T1000 (cell line): Measurements from ENCODE around the gene CLPTM1.
"Not testable (repeated sequence)": the region's sequence is repeated elsewhere in the genome, so short reads cannot be mapped to it uniquely, and the experiment has no call there.

Experiments
- DNase-seq: peaks from one replicate; lab custom pipeline; 2025; ENCODE audit warnings: mixed read lengths; lab: John Stamatoyannopoulos, UW

The CLPTM1 gene

GRCh38 chr19:44984005-44984404 is 28.8 kb downstream of the CLPTM1 start:
- DNase-seq, result no peak

DNA sequence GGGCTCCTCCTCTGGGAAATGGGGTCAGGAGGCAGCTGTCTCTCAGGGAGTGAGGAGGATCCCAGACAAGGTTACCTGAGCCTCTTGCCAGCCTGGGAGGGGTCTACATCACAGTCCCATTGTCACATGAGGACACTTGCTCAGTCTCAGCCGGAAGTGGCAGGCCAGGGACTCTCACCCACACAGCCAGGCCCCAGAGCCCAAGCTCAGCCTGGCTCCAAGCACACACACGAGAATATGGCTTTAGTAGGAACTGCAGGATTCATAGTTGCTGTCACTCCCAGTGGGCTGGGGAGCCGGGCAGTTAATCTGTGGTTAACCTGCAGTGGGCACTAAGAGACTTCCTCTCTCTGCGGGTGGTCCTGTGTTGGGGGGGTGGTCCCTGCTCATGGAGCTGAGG is 30.3 kb downstream of the CLPTM1 start:
- no peak for DNase-seq

- no peak for DNase-seq
These were observed 31.2 kb downstream of the CLPTM1 start for GRCh38 chr19:44986389-44986788.

DNA sequence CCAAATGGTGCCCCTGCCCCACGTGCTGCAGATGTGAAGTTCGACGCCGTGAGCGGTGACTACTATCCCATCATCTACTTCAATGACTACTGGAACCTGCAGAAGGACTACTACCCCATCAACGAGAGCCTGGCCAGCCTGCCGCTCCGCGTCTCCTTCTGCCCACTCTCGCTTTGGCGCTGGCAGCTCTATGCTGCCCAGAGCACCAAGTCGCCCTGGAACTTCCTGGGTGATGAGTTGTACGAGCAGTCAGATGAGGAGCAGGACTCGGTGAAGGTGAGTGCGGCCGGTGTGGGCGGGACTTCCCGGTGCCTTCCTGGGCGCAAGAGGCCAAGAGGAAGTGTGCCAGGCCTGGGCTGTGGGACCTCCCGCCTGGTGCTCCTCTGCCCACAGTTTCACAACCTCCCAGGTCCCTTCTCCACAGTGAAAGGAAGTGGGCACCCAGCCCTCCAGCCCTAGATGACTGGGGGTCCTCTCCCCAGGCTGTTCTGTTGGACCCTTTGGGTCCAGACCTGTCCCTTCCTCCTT is 32.0 kb downstream of the CLPTM1 start:
- DNase-seq, result no peak

DNA sequence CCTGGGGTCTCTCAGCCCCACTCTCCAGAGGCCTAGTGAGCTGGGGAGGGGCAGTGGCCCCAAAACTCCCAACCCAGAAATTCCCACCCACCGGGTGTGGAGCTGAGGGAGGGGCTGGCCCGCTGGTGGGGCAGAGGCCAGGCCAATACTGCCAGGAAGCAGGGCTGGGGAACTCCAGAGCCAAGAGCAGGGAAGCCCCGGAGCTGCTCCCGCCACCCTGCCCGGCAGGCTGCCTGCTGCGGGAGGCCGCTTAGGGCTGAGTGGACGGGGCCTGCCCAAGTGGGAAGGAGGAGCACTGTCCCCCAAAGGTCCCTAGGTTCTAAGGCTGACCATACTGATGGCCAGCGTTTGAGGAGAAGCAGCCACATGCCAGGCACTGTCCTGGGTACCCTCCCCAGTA is 33.1 kb downstream of the CLPTM1 start:
- no peak for DNase-seq

DNA sequence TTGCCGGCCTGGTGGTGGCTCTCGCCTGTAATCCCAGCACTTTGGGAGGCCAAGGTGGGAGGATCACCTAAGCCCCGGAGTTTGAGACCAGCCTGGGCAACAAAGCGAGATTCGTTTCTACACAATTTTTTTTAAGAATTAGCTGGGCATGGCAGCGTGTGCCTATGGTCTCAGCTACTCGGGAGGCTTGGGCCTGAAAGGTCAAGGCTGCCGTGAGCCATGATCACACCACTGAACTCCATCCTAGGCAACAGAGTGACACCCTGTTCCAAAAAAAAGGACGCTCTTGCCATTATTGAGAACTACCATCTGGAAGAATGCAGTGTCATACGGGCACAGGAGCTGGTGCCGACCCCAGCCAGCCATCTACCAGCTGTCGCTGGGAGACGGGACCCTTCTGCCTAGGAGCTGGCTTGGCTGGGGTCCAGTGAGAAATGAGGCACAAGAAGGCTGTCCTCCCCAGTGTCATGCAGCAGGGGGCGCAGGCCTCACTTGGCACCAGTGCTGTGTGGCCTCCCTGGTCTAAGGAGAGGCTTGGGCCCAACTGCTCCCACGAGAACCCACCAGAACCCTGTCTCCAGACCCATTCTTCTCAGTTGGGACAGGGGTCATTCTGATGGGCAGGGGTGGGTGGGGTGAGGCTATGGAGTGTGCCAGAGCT is 33.8 kb downstream of the CLPTM1 start:
- no peak for DNase-seq

DNA sequence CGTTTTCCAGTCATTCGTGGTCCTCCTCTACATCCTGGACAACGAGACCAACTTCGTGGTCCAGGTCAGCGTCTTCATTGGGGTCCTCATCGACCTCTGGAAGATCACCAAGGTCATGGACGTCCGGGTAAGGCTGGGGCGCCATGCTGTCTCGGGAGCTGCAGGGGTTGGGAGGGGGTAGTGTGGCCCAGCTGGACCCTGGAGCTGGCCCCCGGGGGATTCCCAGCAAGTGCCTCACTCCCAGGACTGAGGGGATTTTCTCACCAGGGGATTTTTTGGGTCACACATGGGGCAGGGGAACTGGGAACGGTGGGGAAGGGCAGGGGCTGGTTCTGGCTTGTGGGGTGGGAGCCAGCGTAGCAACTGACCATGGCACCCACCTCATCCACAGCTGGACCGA is 35.3 kb downstream of the CLPTM1 start:
- no peak for DNase-seq

GRCh38 chr19:44990966-44991365 is 35.8 kb downstream of the CLPTM1 start:
- no peak for DNase-seq

GRCh38 chr19:44992336-44993163 is 37.4 kb downstream of the CLPTM1 start:
- no peak for DNase-seq

DNA sequence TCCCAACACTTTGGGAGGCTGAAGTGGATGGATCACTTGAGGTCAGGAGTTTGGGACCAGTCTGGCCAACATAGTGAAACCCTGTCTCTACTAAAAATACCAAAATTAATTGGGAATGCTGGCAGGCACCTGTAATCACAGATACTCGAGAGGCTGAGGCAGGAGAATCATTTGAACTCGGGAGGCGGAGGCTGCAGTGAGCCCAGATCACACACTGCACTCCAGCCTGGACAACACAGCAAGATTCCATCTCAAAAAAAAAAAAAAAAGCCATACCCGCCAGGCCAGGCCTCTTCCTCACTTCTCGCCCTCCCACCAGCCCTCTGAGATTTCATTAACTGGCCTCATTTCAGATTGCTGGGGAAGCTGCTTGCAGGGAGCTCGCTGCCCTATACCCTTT is 38.3 kb downstream of the CLPTM1 start:
- no peak for DNase-seq

DNA sequence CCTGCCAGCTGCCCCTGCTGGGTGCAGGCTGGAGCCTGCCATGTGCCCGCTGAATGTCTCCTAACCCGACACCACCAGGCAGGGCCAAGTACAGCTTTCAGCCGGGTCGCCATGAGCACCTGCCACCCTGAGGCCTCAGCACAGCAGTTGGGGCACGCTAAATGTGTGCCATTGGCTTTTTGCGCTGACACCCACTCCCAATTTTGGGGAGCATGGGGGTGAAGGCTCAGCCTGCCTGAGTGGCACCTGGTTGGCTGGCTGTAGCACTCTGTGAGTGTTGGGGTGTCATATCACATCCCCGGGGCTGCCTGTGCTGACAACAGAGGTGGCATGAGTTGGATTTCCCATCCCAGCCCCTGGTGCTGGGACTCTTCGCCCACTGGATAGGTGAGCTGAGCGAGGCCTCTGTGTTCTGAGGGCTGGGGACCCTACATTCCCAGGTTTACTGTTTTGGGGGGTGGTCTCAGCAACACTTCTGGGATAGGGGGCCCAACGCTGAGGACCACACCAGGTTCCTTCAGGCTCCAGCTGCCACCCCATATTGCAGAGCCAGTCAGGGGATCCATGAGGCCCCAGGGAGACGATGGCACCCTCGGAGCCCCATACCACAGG is 38.9 kb downstream of the CLPTM1 start:
- no peak for DNase-seq

DNA sequence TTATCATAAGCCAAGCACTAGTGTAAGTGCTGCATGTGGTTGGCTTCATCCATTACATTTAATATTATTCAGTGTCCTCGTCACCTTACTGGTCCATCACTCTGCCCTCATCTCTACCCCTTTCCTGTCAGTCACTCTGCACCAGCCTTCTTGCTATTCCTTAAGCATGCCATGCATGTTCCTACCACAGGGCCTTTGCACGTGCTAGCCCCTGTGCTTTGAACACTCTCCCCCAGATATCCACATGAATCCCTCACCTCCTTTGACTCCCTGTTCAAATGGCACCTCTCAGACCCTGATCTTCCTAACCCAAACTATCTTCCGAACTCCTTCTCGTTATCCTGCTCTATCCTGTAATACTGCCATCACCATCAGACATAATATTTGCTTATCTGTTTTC is 42.8 kb downstream of the CLPTM1 start:
- DNase-seq, result no peak

- DNase-seq, result not testable (repeated sequence)
These were observed 44.1 kb downstream of the CLPTM1 start for GRCh38 chr19:44999131-44999925.

DNA sequence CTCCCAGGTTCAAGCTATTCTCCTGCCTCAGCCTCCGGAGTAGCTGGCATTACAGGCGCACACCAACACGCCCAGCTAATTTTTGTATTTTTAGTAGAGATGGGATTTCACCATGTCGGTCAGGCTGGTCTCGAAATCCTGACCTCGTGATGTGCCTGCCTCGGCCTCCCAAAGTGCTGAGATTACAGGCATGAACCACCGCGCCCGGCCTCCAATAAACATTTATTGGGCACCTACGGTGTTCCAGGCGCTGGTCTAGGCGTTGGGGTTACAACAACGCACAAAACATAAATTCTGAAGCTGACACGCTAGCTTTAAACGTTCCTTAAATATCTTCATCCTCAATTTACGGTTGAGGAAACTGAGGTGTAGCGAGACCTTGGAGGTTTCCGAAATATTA is 45.5 kb downstream of the CLPTM1 start:
- DNase-seq, result not testable (repeated sequence)

GRCh38 chr19:45001087-45001739 is 46.0 kb downstream of the CLPTM1 start, which contains the start of gene RELB:
TSS of gene RELB (plus strand) at chr19:45001464. CDS start at chr19:45001580, 116 bp downstream.
- peak; percentile 79 for DNase-seq

- DNase-seq, result no peak
These were observed 48.3 kb downstream of the CLPTM1 start for GRCh38 chr19:45003485-45003884.

- no peak for DNase-seq
These were observed 50.6 kb downstream of the CLPTM1 start for GRCh38 chr19:45005787-45006186.

DNA sequence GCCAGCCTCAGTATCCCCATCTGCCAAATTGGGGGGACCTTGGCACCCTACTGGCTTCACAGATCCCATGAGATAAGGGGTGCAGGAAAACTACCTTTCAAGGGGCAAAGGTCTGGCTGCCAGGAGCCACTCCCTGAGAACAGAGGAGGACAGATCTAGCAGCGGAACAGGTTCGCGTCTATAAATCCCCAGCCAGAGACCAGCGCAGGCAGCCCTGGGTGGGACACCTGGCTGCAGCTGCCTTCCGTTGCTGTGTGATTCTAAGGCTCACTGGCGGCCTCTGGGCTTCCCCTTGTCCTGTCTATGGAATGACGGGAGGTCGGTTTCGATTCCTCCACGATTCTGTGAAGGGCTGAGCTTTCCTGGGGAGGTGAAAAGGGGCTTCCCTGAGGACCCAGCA is 53.4 kb downstream of the CLPTM1 start:
- DNase-seq, result no peak

- DNase-seq, result no peak
These were observed 54.6 kb downstream of the CLPTM1 start for GRCh38 chr19:45009625-45010255.

DNA sequence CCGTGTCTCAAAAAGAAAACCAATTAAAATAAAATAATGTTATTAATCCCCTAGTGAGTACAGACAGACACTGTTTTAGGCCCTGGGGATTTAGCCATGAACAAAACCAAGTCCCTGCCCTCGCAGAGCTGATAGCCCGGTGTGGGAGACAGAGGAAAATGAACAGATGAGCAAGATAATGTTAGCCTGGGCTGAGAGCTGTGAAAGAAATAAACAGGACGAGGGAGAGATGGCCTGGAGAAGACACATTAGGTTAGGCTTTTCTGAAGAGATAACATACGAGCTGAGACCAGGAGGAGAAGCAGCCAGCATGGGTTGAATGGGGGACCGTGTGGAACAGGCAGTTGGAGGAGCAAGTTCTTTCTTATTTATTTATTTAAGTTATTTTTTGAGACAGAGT is 55.1 kb downstream of the CLPTM1 start:
- no peak for DNase-seq

DNA sequence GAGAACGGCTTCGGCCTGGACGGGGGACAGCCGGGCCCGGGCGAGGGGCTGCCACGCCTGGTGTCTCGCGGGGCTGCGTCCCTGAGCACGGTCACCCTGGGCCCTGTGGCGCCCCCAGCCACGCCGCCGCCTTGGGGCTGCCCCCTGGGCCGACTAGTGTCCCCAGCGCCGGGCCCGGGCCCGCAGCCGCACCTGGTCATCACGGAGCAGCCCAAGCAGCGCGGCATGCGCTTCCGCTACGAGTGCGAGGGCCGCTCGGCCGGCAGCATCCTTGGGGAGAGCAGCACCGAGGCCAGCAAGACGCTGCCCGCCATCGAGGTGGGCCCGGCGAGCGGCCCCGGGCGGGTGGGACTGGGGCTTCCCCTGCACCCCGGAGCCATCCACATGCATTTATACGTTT is 56.8 kb downstream of the CLPTM1 start:
- DNase-seq, result no peak
